Measurements from ENCODE around the gene ZC3H18.

ZC3H18 gene

GRCh38 chr16:88537859-88538258, 32.3 kb upstream of the ZC3H18 start:
- TF ChIP-seq, protein P1, sequence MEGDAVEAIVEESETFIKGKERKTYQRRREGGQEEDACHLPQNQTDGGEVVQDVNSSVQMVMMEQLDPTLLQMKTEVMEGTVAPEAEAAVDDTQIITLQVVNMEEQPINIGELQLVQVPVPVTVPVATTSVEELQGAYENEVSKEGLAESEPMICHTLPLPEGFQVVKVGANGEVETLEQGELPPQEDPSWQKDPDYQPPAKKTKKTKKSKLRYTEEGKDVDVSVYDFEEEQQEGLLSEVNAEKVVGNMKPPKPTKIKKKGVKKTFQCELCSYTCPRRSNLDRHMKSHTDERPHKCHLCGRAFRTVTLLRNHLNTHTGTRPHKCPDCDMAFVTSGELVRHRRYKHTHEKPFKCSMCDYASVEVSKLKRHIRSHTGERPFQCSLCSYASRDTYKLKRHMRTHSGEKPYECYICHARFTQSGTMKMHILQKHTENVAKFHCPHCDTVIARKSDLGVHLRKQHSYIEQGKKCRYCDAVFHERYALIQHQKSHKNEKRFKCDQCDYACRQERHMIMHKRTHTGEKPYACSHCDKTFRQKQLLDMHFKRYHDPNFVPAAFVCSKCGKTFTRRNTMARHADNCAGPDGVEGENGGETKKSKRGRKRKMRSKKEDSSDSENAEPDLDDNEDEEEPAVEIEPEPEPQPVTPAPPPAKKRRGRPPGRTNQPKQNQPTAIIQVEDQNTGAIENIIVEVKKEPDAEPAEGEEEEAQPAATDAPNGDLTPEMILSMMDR (IDR thresholded peaks at IDR 0.05) = no peak
- Histone ChIP-seq H3K27me3 (peaks cover 55% of the 10 kb centered on the region), H3K4me1 (ENCODE audit: control insufficient read depth in 1 of 2, insufficient read depth in 1 of 2, low read depth in 1 of 2, low read length in 1 of 2) (peaks cover 8 to 9% of the 10 kb centered on the region in 2 experiments), H3K27ac (no peak overlapping the region), H3K36me3 (no peaks in the 10 kb centered on the region), H3K4me3 (ENCODE audit: low read depth in 1 of 2, low read length in 1 of 2) (no peak overlapping the region), H3K9me3 (no peaks in the 10 kb centered on the region)

DNA sequence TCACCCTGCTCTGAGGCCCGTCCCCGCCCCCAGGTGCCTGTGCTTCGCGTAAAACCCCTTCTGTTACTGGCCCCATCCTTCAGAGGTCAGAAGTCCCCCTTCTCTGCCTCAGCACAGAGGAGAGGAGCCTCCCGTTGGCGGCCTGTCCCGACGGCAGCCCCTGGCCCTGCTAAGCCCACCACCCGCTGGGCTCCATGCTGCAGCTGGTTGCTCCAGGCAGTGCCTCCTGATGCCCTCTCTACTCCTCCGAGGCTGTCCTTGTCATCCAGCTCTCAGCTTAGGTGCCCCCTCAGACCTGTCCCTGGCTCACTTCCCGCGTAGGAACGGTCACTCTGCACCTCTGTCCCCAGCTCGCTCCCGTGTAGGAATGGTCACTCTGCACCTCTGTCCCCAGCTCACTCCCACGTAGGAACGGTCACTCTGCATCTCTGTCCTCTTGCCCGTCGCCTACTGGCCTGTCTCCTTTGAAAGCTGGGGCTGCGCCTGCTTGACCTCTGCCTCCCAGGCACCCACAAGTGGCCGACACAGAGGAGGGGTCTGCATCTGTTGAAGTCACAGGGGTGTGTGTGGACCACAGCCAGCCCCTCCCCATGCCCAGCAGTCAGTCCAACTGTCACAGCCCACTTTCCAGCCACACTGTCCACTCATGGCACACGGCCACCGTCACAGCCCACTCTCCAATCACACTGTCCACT, 31.7 kb upstream of the ZC3H18 start:
- TF ChIP-seq, protein P1 (IDR thresholded peaks at IDR 0.05) = no peak
- H3K27me3 ChIP-seq = peaks cover 55% of the 10 kb centered on the region
- no peaks in the 10 kb centered on the region for H3K9me3 ChIP-seq
- no peak overlapping the region for H3K4me3 ChIP-seq (ENCODE audit: low read depth in 1 of 2, low read length in 1 of 2)
- no peak overlapping the region for H3K27ac ChIP-seq
- no peaks in the 10 kb centered on the region for H3K36me3 ChIP-seq
- peaks cover 8 to 9% of the 10 kb centered on the region in 2 experiments for H3K4me1 ChIP-seq (ENCODE audit: control insufficient read depth in 1 of 2, insufficient read depth in 1 of 2, low read depth in 1 of 2, low read length in 1 of 2)

DNA sequence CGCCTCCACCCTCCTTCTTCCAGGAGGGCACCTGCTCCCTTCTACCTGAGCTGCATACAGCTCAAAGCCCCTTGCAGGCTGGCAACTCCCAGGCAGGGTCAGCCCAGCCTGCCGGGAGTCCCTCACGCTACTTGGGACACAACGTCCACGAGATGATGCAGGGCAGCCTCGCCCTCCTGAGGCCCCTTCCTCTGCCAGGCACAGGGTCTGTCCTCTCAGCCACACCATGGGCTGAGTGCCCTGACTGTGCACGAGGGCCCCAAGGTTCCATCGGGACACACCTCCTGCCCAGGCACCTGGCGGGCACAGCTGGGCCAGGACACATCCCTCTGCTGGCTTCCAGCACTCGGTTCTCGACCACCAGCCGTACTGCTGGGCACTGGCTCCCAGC, 30.9 kb upstream of the ZC3H18 start:
- Histone ChIP-seq H3K4me3 (ENCODE audit: low read depth in 1 of 2, low read length in 1 of 2) (no peak overlapping the region), H3K4me1 (ENCODE audit: control insufficient read depth in 1 of 2, insufficient read depth in 1 of 2, low read depth in 1 of 2, low read length in 1 of 2) (peaks cover 8 to 9% of the 10 kb centered on the region in 2 experiments), H3K9me3 (no peaks in the 10 kb centered on the region), H3K27ac (no peak overlapping the region), H3K27me3 (peaks cover 55% of the 10 kb centered on the region), H3K36me3 (no peaks in the 10 kb centered on the region)
- TF ChIP-seq, protein P1 (IDR thresholded peaks at IDR 0.05) = no peak

- peaks cover 55% of the 10 kb centered on the region for H3K27me3 ChIP-seq
- TF ChIP-seq, protein P1 (IDR thresholded peaks at IDR 0.05) = no peak
Observed at GRCh38 chr16:88539652-88540345, 30.4 kb upstream of the ZC3H18 start.

DNA sequence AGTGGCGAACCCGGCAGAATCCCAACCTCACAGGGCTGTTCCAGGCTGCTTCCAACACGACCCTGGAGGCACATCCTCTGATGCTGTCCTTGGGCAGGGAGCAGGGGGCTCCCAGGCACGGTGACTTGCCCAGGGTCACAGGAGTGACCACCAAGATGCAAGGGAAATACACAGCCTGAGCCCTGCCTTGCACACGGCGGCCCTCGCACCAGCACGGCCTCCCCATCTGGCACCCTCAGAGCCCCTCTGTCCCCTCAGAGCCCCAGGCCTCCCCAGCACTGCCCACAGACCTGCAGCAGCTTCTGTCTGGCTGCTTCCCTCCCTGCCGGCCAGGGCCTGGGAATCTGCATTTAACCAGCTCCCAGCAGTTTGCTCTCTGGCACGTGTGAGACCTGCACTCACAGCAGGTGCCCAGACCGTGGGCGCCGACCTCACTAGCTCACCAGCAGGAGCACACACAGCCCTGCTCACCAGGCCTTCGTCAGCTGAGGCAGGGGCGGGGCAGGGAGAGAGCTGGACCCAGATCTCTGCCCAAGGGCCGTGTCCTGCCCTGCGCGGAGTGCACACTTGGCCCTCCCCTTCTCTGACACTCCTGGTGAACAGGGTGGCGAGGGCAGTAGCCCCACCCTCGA, 29.7 kb upstream of the ZC3H18 start:
- TF ChIP-seq, protein P1 (IDR thresholded peaks at IDR 0.05) = no peak

More at GRCh38 chr16:88539652-88540345, 30.4 kb upstream of the ZC3H18 start:
- Histone ChIP-seq H3K36me3 (no peaks in the 10 kb centered on the region), H3K4me3 (ENCODE audit: low read depth in 1 of 2, low read length in 1 of 2) (no peak overlapping the region), H3K4me1 (ENCODE audit: control insufficient read depth in 1 of 2, insufficient read depth in 1 of 2, low read depth in 1 of 2, low read length in 1 of 2) (peaks cover 6 to 8% of the 10 kb centered on the region in 2 experiments), H3K27ac (no peak overlapping the region), H3K9me3 (no peaks in the 10 kb centered on the region)

More for the DNA sequence above, 29.7 kb upstream of the ZC3H18 start:
- Histone ChIP-seq H3K36me3 (no peaks in the 10 kb centered on the region), H3K4me1 (ENCODE audit: control insufficient read depth in 1 of 2, insufficient read depth in 1 of 2, low read depth in 1 of 2, low read length in 1 of 2) (peaks cover 0 to 1% of the 10 kb centered on the region in 2 experiments), H3K9me3 (no peaks in the 10 kb centered on the region), H3K27ac (no peak overlapping the region), H3K4me3 (ENCODE audit: low read depth in 1 of 2, low read length in 1 of 2) (no peak overlapping the region), H3K27me3 (peaks cover 58% of the 10 kb centered on the region)
